Muscle of arm (tissue), 14 donors: ENCODE results near the gene SELENOH. TPM values are rescaled to one million over a fixed set of nuclear protein-coding genes. Genes with fewer than 3 reads are reported as not detected.
"Not testable (repeated sequence)": the region's sequence is repeated elsewhere in the genome, so short reads cannot be mapped to it uniquely, and the experiment has no call there.

ENCODE experiments used
- DNase-seq: peaks from one replicate; pipeline ENCODE4 v3.0.0-alpha.2; 2013
- long read RNA-seq, 11 donors: transcript quantifications; one replicate each; lab custom pipeline, GENCODE V29; 2026
- polyA plus RNA-seq, 12 donors: library from polyadenylated mRNA; unstranded; fragments of 120-200 nt; gene quantifications; one replicate each; pipeline ENCODE4 v1.2.1, GENCODE V29; 2013; ENCODE audit not compliant: insufficient read length in 12 of 12

SELENOH gene, protein sequence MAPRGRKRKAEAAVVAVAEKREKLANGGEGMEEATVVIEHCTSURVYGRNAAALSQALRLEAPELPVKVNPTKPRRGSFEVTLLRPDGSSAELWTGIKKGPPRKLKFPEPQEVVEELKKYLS
- polyA plus RNA-seq: 10 to 100 TPM in 11 of 12 donors, not detected in 1; 47.2 to 87.4 (median 69.6) TPM
- long read RNA-seq, donor 1, transcript SELENOH-207 (1 exons, 523 nt): minor isoform, 11 of 229 reads
- long read RNA-seq, donor 1, transcript SELENOH-201 (3 exons, 833 nt): minor isoform, 7 of 229 reads
- long read RNA-seq, donor 1, transcript SELENOH-204 (4 exons, 818 nt): major isoform, 184 of 229 reads
- long read RNA-seq, donor 1, transcript SELENOH-202 (4 exons, 469 nt): minor isoform, 9 of 229 reads
- long read RNA-seq, donor 1, partial matches to known transcripts: 9 of 229 reads
- long read RNA-seq, donor 1, other reads (novel, unspliced or antisense): 0 of 229 reads
- long read RNA-seq, donor 2, transcript SELENOH-204 (4 exons, 818 nt): major isoform, 106 of 134 reads
- long read RNA-seq, donor 2, transcript SELENOH-205 (3 exons, 1,039 nt): minor isoform, 7 of 134 reads
- long read RNA-seq, donor 2, transcript SELENOH-202 (4 exons, 469 nt): minor isoform, 5 of 134 reads
- long read RNA-seq, donor 2, partial matches to known transcripts: 12 of 134 reads
- long read RNA-seq, donor 2, other reads (novel, unspliced or antisense): 0 of 134 reads
- long read RNA-seq, donor 3, transcript SELENOH-204 (4 exons, 818 nt): major isoform, 48 of 59 reads
- long read RNA-seq, donor 3, transcript SELENOH-201 (3 exons, 833 nt): minor isoform, 5 of 59 reads
- long read RNA-seq, donor 3, partial matches to known transcripts: 0 of 59 reads
- long read RNA-seq, donor 3, other reads (novel, unspliced or antisense): 0 of 59 reads
- long read RNA-seq, donor 4, transcript SELENOH-204 (4 exons, 818 nt): major isoform, 44 of 48 reads
- long read RNA-seq, donor 4, partial matches to known transcripts: 0 of 48 reads
- long read RNA-seq, donor 4, other reads (novel, unspliced or antisense): 0 of 48 reads
- long read RNA-seq, donor 5: 0 reads
- long read RNA-seq, donor 6, transcript SELENOH-204 (4 exons, 818 nt): major isoform, 56 of 73 reads
- long read RNA-seq, donor 6, partial matches to known transcripts: 7 of 73 reads
- long read RNA-seq, donor 6, other reads (novel, unspliced or antisense): 0 of 73 reads
- long read RNA-seq, donor 7, transcript SELENOH-204 (4 exons, 818 nt): major isoform, 56 of 68 reads
- long read RNA-seq, donor 7, transcript SELENOH-207 (1 exons, 523 nt): minor isoform, 6 of 68 reads
- long read RNA-seq, donor 7, partial matches to known transcripts: 0 of 68 reads
- long read RNA-seq, donor 7, other reads (novel, unspliced or antisense): 0 of 68 reads
- long read RNA-seq, donor 8, transcript SELENOH-204 (4 exons, 818 nt): major isoform, 115 of 140 reads
- long read RNA-seq, donor 8, transcript SELENOH-205 (3 exons, 1,039 nt): minor isoform, 5 of 140 reads
- long read RNA-seq, donor 8, transcript SELENOH-201 (3 exons, 833 nt): minor isoform, 8 of 140 reads
- long read RNA-seq, donor 8, partial matches to known transcripts: 8 of 140 reads
- long read RNA-seq, donor 8, other reads (novel, unspliced or antisense): 0 of 140 reads
- long read RNA-seq, donor 9, transcript SELENOH-204 (4 exons, 818 nt): major isoform, 75 of 84 reads
- long read RNA-seq, donor 9, transcript SELENOH-207 (1 exons, 523 nt): minor isoform, 5 of 84 reads
- long read RNA-seq, donor 9, partial matches to known transcripts: 0 of 84 reads
- long read RNA-seq, donor 9, other reads (novel, unspliced or antisense): 0 of 84 reads
- long read RNA-seq, donor 10, transcript SELENOH-204 (4 exons, 818 nt): major isoform, 96 of 110 reads
- long read RNA-seq, donor 10, partial matches to known transcripts: 6 of 110 reads
- long read RNA-seq, donor 10, other reads (novel, unspliced or antisense): 0 of 110 reads
- long read RNA-seq, donor 11, transcript SELENOH-204 (4 exons, 818 nt): major isoform, 118 of 143 reads
- long read RNA-seq, donor 11, transcript SELENOH-205 (3 exons, 1,039 nt): minor isoform, 7 of 143 reads
- long read RNA-seq, donor 11, partial matches to known transcripts: 7 of 143 reads
- long read RNA-seq, donor 11, other reads (novel, unspliced or antisense): 0 of 143 reads

DNA sequence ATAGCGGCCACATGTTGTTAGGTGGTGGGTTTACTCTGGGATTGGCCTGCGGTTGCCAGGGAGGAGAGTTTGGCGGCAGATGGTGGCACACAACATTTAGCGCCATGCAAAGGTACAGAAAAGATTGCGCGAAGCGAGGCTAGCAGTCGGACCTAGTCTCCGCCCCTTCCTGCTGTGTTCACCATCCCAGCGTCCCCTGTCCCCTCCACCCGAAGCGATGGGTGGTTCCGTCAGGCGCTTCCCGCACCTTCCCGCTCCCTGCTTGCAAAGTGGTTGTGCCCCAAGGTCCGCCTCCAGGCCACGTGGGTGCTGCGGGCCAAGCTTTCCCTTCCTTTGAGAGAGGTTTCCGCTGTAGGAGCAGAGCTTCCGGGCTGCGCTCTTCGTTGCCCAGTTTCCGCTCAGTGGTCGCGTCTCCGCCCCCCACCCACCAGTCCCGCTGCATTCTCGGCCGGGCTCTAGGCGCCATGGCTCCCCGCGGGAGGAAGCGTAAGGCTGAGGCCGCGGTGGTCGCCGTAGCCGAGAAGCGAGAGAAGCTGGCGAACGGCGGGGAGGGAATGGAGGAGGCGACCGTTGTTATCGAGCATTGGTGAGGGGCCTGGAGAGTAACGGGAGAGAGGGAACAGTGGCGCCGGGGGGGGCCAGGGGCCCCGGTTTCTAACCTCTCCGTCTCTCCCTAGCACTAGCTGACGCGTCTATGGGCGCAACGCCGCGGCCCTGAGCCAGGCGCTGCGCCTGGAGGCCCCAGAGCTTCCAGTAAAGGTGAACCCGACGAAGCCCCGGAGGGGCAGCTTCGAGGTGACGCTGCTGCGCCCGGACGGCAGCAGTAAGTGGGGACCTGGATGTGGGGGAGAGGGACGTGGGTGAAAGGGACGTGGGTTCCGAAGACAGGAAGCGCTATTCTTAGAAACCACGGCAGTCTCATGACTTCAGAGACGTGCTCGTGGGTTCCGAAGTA, at the start of gene SELENOH:
Gene SELENOH (plus strand): TSS at position 360 of the 955 bp plus-strand sequence. CDS start 105 bp downstream, at position 465.
- peak; percentile 96 for DNase-seq

DNA sequence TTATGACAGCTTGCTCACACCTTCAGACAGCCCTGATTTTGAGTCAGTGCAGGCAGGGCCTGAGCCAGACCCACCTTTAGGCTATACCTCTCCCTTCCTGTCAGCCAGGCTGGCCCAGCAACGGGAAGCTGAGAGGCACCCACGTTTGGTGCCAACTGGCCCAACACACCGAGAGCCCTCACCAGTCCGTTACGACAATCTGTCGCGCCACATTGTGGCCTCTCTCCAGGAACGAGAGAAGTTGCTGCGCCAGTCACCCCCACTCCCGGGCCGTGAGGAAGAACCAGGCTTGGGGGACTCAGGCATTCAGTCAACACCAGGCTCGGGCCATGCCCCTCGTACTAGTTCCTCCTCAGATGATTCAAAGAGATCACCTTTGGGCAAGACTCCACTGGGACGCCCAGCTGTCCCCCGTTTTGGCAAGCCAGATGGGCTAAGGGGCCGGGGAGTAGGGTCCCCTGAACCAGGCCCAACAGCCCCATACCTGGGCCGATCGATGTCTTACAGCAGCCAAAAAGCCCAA, 42.4 kb upstream of the SELENOH start:
- DNase-seq: no peak

DNA sequence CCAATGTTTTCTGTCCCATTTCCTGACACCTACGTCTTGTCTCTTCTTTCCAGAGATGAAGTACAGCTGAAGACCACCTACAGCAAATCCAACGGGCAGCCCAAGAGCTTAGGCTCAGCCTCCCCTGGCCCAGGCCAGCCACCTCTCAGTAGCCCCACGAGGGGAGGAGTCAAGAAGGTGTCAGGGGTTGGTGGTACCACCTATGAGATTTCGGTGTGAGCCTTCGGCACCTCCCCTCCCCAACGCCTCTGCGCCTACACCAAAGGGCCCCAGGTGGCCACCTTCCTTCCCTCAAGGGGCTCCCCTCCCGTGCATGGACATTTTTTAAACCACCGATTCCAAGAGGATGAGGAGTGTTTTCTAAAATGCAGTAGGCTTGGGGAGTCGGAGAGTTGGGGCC, 41.5 kb upstream of the SELENOH start:
- no peak for DNase-seq

DNA sequence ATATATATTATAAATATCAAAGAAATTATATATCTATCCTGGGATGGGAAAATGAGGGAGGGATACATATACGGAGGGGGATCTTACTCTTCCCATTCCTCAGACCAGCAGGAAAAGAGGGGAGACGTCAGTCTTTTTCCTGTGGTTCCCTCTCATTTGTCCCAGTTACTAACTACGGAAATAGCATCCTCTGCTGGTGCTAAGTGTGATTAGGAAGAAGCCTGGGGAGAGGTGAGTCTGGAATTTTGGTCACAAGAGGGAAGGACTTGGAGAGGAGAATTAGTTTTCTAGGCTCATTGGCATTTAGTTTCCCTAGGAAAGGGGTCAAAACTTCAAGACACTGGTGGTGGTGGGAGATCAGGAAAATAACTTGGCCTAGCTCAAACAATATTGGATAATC, 40.9 kb upstream of the SELENOH start:
- DNase-seq: no peak

DNA sequence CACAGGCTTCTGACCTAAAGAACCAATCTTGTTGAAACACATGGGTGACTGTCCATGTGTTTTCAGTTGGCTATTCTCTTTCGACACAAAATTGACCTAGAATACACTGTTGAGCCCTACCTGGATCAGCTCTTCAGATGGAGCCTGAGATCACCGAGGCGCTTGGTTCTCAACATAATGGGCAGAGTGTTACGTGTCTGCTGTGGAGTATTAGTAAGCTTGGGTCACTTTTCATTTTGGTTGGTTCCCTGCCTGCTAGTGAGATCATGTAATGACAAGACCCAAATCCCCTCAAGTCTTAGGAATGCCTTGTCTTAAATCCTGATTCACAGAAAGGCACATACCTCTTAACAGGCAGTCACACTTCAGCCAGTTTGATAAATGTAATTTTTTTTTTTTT, 38.0 kb upstream of the SELENOH start:
- DNase-seq: no peak

DNA sequence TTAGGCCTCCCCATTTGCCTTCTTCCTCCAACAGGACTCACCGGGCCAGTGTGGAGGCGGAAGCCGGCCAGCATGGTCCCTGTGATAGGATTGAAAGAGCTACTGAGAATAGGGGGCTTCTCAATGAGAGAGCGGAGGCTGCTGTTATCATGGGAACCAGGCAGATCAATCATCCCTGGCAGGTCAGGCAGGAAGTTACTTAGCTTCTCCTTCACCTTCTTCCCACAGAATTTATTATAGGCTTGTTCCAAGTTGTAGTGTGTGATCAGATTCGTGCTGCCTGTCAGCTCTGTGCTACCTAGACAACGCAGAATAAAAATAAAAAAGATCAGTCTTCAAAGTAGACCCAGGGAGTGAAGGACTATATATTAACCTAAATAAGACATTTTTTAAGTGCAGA, 36.4 kb upstream of the SELENOH start:
- DNase-seq: no peak

GRCh38 chr11:57705432-57705831, 35.9 kb upstream of the SELENOH start:
- DNase-seq: not testable (repeated sequence)

- no peak for DNase-seq
Observed at GRCh38 chr11:57709802-57710367, 31.4 kb upstream of the SELENOH start.

DNA sequence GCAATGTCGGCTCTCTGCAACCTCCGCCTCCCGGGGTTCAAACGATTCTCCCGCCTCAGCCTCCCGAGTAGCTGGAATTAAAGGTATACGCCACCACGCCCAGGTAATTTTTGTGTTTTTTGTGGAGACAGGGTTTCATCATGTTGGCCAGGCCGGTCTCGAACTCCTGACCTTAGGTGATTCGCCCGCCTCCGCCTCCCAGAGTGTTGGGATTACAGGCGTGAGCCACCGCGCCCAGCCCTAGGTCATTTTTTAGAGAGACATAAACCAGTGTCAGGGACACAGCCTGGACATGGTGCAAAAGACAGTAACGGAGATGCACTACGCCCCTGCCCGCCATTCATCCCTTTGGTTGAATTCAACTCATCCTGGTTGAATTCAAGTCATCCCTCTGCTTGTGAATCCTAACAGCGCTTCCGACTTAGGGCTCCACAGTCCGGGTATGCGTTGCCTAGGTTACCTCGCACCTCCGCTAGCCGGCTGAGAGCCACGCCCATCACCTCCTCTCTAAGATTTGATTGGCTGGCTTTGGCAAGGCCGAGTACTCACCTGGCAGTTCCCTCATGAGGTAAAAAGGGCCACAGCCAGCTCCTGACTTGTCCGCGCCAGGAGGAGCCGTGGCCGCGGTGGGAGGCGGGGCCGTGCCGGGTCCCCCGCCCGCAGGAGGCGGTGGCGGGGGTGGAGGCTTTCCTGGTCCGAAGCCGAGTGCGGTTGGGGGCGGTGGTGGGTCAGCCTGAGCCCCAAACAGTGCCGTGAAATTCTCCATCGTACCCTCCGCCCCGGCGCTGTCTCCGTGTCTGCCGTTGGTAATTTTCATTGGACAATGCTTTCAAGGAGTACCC, 29.7 kb upstream of the SELENOH start, which contains the start of gene MED19:
Gene MED19 (minus strand): TSS at position 802 of the 842 bp plus-strand sequence. CDS start 36 bp downstream, at position 766.
- no peak for DNase-seq

DNA sequence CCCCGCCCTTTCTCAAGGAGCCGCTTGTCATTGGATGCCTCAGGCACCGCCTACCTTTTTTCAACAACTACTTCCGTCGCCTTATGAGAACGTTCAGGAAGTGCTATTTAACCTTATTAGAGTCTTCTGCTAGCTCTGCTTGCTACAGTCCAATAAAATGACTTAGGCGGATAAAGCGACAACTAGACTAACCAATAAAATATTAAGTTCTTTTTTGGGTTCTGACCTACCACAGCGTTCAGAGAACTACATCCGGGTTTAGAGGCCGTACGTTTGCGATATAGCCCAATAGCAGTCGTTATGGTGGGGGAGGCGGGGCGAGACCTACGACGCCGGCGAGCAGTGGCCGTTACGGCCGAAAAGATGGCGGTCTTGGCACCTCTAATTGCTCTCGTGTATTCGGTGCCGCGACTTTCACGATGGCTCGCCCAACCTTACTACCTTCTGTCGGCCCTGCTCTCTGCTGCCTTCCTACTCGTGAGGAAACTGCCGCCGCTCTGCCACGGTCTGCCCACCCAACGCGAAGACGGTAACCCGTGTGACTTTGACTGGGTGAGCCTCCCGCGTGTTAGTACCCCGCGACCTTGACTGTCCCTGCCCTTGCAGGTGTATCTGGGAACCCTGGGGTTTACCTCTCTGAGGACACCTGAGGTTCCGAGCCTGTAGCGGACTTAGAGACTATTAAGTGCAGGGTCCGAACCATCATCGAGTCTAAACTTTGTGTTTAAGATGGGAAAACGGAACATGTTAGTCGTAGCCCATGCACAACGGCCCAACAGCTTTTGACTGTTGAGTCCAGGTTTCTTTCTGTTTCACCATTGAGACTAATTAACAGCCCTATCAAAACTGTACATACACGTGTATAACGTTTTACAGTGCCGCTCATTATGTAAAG, 28.8 kb upstream of the SELENOH start, which contains the start of gene TMX2:
Gene TMX2 (plus strand): TSS at position 338 of the 895 bp plus-strand sequence. CDS start 26 bp downstream, at position 364.
- peak; percentile 96 for DNase-seq

DNA sequence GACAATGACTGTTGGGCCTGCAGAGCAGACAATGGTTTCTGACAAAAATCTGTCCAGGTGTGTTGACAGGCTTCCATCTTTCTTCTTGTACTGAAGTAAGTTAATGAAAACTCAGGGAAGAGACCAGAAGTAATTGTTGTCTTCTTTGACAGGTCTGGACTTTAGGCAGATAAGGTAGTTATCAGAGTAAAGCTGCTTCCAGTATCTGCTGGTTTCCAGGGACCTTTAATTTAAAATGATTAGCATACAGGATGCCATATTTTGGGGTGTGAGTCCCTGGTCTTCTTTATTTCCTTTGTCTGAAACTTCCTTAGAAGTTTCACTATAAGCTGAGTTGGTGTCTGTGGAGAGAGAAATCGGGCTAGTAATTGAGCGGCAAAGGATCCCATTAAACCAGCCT, 27.5 kb upstream of the SELENOH start:
- DNase-seq: no peak

DNA sequence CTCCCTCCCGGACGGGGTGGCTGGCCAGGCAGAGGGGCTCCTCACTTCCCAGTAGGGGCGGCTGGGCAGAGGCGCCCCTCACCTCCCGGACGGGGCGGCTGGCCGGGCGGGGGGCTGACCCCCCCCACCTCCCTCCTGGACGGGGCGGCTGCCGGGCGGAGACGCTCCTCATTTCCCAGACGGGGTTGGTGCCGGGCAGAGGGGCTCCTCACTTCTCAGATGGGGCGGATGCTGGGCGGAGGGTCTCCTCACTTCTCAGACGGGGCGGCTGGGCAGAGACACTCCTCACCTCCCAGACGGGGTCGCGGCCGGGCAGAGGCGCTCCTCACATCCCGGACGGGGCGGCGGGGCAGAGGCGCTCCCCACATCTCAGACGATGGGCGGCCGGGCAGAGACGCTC, 24.6 kb upstream of the SELENOH start:
- DNase-seq: not testable (repeated sequence)

DNA sequence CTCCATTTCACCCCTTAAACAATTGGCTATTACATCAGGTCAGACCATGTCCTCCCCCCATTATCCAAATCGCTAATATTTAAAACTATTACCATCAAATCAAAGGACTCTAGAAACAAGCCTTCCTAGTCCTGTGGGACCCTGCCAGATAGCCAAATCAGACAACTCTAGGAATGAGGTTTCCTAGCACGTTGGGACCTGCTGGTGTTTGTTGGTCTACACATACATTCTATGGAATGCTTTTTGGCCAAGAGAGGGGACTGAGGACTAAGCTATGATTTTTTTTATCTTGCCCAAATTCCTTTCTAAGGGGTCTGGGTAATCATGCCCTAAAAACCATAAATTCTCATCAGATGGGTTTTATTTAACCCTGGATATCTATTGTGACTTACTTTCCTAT, 14.1 kb upstream of the SELENOH start:
- DNase-seq: no peak

DNA sequence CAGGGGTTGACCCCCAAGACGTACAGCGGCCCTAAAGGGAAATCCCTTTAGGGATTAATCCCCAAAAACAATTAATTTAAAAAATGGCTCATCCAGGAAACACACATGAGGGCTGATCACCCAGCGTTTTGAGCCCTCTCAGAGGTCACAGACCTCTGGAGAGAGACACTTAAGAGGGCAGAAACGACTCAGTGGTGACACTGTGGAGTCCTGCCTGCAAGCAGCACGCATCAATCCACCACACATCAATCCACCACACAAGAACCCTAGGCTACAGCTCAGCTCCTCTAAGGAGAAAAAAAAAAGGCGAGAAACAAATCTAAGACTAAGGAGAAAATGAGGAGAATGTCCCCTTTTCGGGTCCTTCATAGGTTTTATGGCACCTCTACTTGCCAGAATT, 12.5 kb upstream of the SELENOH start:
- no peak for DNase-seq

DNA sequence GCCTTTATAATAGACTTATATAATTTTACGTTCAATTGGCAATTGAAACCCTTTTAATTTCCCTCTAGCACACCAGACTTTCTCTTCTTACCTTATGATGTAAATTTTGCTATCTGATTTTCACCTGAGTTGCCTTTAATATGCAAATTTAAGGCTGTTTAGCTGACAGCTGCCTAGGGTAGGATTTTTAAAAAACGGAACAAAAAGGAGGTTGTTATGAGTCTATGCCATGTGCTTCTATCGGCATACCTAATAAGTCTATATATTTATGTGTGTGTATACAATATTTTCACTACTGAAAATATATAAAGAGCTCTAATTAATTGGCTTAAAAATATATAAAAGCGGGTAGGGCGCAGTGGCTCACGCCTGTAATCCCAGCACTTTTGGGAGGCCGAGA, 11.8 kb upstream of the SELENOH start:
- DNase-seq: no peak

GRCh38 chr11:57732661-57733060, 8.6 kb upstream of the SELENOH start:
- no peak for DNase-seq
